ENCODE data around the gene ZNF19.

The ZNF19 gene

GRCh38 chr16:71439523-71439922 is 49.6 kb downstream of the ZNF19 start:
- no peaks in the 10 kb centered on the region for H3F3A ChIP-seq (ENCODE audit: insufficient read depth)
- TF ChIP-seq, protein P1, sequence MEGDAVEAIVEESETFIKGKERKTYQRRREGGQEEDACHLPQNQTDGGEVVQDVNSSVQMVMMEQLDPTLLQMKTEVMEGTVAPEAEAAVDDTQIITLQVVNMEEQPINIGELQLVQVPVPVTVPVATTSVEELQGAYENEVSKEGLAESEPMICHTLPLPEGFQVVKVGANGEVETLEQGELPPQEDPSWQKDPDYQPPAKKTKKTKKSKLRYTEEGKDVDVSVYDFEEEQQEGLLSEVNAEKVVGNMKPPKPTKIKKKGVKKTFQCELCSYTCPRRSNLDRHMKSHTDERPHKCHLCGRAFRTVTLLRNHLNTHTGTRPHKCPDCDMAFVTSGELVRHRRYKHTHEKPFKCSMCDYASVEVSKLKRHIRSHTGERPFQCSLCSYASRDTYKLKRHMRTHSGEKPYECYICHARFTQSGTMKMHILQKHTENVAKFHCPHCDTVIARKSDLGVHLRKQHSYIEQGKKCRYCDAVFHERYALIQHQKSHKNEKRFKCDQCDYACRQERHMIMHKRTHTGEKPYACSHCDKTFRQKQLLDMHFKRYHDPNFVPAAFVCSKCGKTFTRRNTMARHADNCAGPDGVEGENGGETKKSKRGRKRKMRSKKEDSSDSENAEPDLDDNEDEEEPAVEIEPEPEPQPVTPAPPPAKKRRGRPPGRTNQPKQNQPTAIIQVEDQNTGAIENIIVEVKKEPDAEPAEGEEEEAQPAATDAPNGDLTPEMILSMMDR (IDR thresholded peaks at IDR 0.05; ENCODE audit: insufficient read depth, low read length, poor library complexity, severe bottlenecking): no peak
- no peak for TF ChIP-seq EZH2phosphoT487 (conservative IDR thresholded peaks at IDR 0.05; ENCODE audit: low read length)
- H3K9me2 ChIP-seq (replicated peaks; ENCODE audit: insufficient read depth, low read length): no peaks in the 10 kb centered on the region
- H3K4me3 ChIP-seq (ENCODE audit: insufficient read depth, low read length, poor library complexity, severe bottlenecking): no peak overlapping the region
- H3K36me3 ChIP-seq (ENCODE audit: low read length): no peaks in the 10 kb centered on the region
- H3K4me2 ChIP-seq (ENCODE audit: low read depth, low read length, poor library complexity, severe bottlenecking): no peak overlapping the region
- H3K9me3 ChIP-seq (ENCODE audit: insufficient read depth, low read length): no peaks in the 10 kb centered on the region
- H4K20me1 ChIP-seq (ENCODE audit: low read depth, low read length): no peaks in the 10 kb centered on the region
- H3K27me3 ChIP-seq (ENCODE audit: low read length): no peaks in the 10 kb centered on the region
- H2AFZ ChIP-seq (ENCODE audit: low read depth, low read length, severe bottlenecking): no peak overlapping the region
- no peaks in the 10 kb centered on the region for H3K79me2 ChIP-seq (ENCODE audit: insufficient read depth, low read length)
- no peak overlapping the region for H3K9ac ChIP-seq (ENCODE audit: low read length)
- H3K27ac ChIP-seq (ENCODE audit: low read depth, low read length): no peak overlapping the region

GRCh38 chr16:71436473-71436872 is 52.7 kb downstream of the ZNF19 start:
- Histone ChIP-seq H3K4me2 (ENCODE audit: low read depth, low read length, poor library complexity, severe bottlenecking) (no peak overlapping the region), H3K9ac (ENCODE audit: low read length) (no peak overlapping the region), H2AFZ (ENCODE audit: low read depth, low read length, severe bottlenecking) (no peak overlapping the region), H3K4me3 (ENCODE audit: insufficient read depth, low read length, poor library complexity, severe bottlenecking) (no peak overlapping the region), H3K36me3 (ENCODE audit: low read length) (no peaks in the 10 kb centered on the region), H3K79me2 (ENCODE audit: insufficient read depth, low read length) (no peaks in the 10 kb centered on the region), H3K27ac (ENCODE audit: low read depth, low read length) (no peak overlapping the region), H3F3A (ENCODE audit: insufficient read depth) (no peaks in the 10 kb centered on the region), H3K9me3 (ENCODE audit: insufficient read depth, low read length) (no peaks in the 10 kb centered on the region), H3K27me3 (ENCODE audit: low read length) (no peaks in the 10 kb centered on the region), H3K9me2 (replicated peaks; ENCODE audit: insufficient read depth, low read length) (no peaks in the 10 kb centered on the region), H4K20me1 (ENCODE audit: low read depth, low read length) (no peaks in the 10 kb centered on the region)
- TF ChIP-seq, protein P1 (IDR thresholded peaks at IDR 0.05; ENCODE audit: insufficient read depth, low read length, poor library complexity, severe bottlenecking): no peak
- TF ChIP-seq EZH2phosphoT487 (conservative IDR thresholded peaks at IDR 0.05; ENCODE audit: low read length): no peak

DNA sequence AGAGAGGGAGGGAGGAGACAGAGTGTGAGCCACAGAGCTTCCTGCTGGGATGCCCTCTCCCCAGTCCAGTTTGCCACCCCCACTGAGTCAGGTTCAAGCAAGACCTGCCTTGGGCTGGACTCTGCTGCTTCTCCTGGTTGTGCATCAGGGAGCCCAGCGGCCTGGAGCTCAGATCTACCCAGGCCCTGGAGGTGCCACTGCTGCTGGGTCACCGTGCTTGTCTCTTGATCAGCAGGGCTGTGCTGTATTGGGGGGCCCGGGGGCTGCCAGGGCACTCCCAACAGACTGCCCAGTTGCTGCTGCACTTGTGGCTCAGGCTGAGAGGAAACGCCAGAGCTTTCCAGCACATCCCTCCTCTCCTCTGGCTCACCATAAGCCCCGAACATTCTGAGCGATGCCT is 56.2 kb downstream of the ZNF19 start:
- Histone ChIP-seq H3K4me3 (ENCODE audit: insufficient read depth, low read length, poor library complexity, severe bottlenecking) (no peak overlapping the region), H2AFZ (ENCODE audit: low read depth, low read length, severe bottlenecking) (no peak overlapping the region), H3K27ac (ENCODE audit: low read depth, low read length) (no peak overlapping the region), H3K36me3 (ENCODE audit: low read length) (no peaks in the 10 kb centered on the region), H3K9me2 (replicated peaks; ENCODE audit: insufficient read depth, low read length) (no peaks in the 10 kb centered on the region), H3K79me2 (ENCODE audit: insufficient read depth, low read length) (no peaks in the 10 kb centered on the region), H3F3A (ENCODE audit: insufficient read depth) (no peaks in the 10 kb centered on the region), H4K20me1 (ENCODE audit: low read depth, low read length) (no peaks in the 10 kb centered on the region), H3K9me3 (ENCODE audit: insufficient read depth, low read length) (no peaks in the 10 kb centered on the region), H3K9ac (ENCODE audit: low read length) (no peak overlapping the region), H3K27me3 (ENCODE audit: low read length) (no peaks in the 10 kb centered on the region), H3K4me2 (ENCODE audit: low read depth, low read length, poor library complexity, severe bottlenecking) (no peak overlapping the region)
- TF ChIP-seq EZH2phosphoT487 (conservative IDR thresholded peaks at IDR 0.05; ENCODE audit: low read length): no peak
- TF ChIP-seq, protein P1 (IDR thresholded peaks at IDR 0.05; ENCODE audit: insufficient read depth, low read length, poor library complexity, severe bottlenecking): no peak

All from SU-DHL-6 (cell line).